Astrocyte (in vitro differentiated cells and primary cell): ENCODE results near the gene JAKMIP1. TPM values are rescaled to one million over a fixed set of nuclear protein-coding genes. Genes with fewer than 3 reads are reported as not detected.

Experiments used
- DNase-seq: peaks from one replicate; pipeline ENCODE4 v3.0.0-alpha.2; 2010; ENCODE audit warnings: low read depth
- FAIRE-seq: peaks from 2 replicates; lab custom pipeline; 2011; peaks lifted over from hg19 to GRCh38; lab: Jason Lieb, UNC
- H2AFZ ChIP-seq: 2 replicates; pipeline ENCODE4 v1.6.0; 2012; ENCODE audit warnings: low read depth, low read length, inconsistent platforms
- H3K27ac ChIP-seq: 2 replicates; pipeline ENCODE4 v1.5.1; 2011; ENCODE audit warnings: low read depth, low read length, inconsistent platforms
- H3K27me3 ChIP-seq: 2 replicates; pipeline ENCODE4 v1.6.0; 2011; ENCODE audit warnings: low read length, inconsistent platforms; ENCODE audit not compliant: insufficient read depth
- H3K36me3 ChIP-seq: 2 replicates; pipeline ENCODE4 v1.5.1; 2011; ENCODE audit warnings: low read length, inconsistent platforms; ENCODE audit not compliant: insufficient read depth
- H3K4me1 ChIP-seq: 2 replicates; pipeline ENCODE4 v1.5.1; 2011; ENCODE audit warnings: low read length, inconsistent platforms; ENCODE audit not compliant: insufficient read depth
- H3K4me2 ChIP-seq: 2 replicates; pipeline ENCODE4 v1.6.0; 2012; ENCODE audit warnings: low read length, inconsistent platforms
- H3K4me3 ChIP-seq: 2 replicates; pipeline ENCODE4 v1.5.1; 2011; ENCODE audit warnings: low read depth, mild to moderate bottlenecking, low read length, inconsistent platforms; ENCODE audit not compliant: insufficient read depth
- H3K79me2 ChIP-seq: 2 replicates; pipeline ENCODE4 v1.6.0; 2012; ENCODE audit warnings: mild to moderate bottlenecking, low read length, inconsistent platforms; ENCODE audit not compliant: insufficient read depth
- H3K9ac ChIP-seq: 2 replicates; pipeline ENCODE4 v1.6.0; 2012; ENCODE audit warnings: mild to moderate bottlenecking, low read length, inconsistent platforms
- H3K9me3 ChIP-seq: 2 replicates; pipeline ENCODE4 v1.5.1; 2012; ENCODE audit warnings: low read depth, mild to moderate bottlenecking, low read length, inconsistent platforms; ENCODE audit not compliant: insufficient read depth
- H4K20me1 ChIP-seq: 2 replicates; pipeline ENCODE4 v1.6.0; 2012; ENCODE audit warnings: low read length, inconsistent platforms; ENCODE audit not compliant: insufficient read depth
- H3K27ac Mint-ChIP-seq: one replicate; pipeline ENCODE4 v1.8.0; 2021; ENCODE audit warnings: mild to moderate bottlenecking, mixed read lengths; ENCODE audit not compliant: unreplicated experiment
- H3K27me3 Mint-ChIP-seq: one replicate; pipeline ENCODE4 v1.8.0; 2021; ENCODE audit warnings: low read depth, mixed read lengths; ENCODE audit not compliant: unreplicated experiment
- H3K36me3 Mint-ChIP-seq: one replicate; pipeline ENCODE4 v1.8.0; 2021; ENCODE audit warnings: low read depth, mixed read lengths; ENCODE audit not compliant: unreplicated experiment
- H3K4me1 Mint-ChIP-seq: one replicate; pipeline ENCODE4 v1.8.0; 2021; ENCODE audit warnings: low read depth, mixed read lengths; ENCODE audit not compliant: unreplicated experiment
- H3K4me3 Mint-ChIP-seq: one replicate; pipeline ENCODE4 v1.8.0; 2021; ENCODE audit warnings: mild to moderate bottlenecking, moderate library complexity, mixed read lengths; ENCODE audit not compliant: unreplicated experiment
- H3K9me3 Mint-ChIP-seq: one replicate; pipeline ENCODE4 v1.8.0; 2021; ENCODE audit warnings: mild to moderate bottlenecking, mixed read lengths; ENCODE audit not compliant: unreplicated experiment
- EZH2 ChIP-seq: IDR thresholded peaks from 2 replicates; pipeline ENCODE4 v1.6.1; 2012; ENCODE audit warnings: mild to moderate bottlenecking, low read length, inconsistent platforms; ENCODE audit not compliant: insufficient read depth
- total RNA-seq: library from RNA; stranded (reverse); gene quantifications from 2 replicates; pipeline ENCODE4 v1.2.1, GENCODE V29; 2021
- TF ChIP-seq, protein P1 (sequence below): IDR thresholded peaks from 2 replicates; pipeline ENCODE4 v1.5.1; 2011; ENCODE audit warnings: low read depth, mild to moderate bottlenecking, inconsistent platforms, low read length, moderate library complexity; ENCODE audit not compliant: insufficient read depth

Gene JAKMIP1
- total RNA-seq, 1 donor from 2014 or later, result 0.50 TPM

DNA sequence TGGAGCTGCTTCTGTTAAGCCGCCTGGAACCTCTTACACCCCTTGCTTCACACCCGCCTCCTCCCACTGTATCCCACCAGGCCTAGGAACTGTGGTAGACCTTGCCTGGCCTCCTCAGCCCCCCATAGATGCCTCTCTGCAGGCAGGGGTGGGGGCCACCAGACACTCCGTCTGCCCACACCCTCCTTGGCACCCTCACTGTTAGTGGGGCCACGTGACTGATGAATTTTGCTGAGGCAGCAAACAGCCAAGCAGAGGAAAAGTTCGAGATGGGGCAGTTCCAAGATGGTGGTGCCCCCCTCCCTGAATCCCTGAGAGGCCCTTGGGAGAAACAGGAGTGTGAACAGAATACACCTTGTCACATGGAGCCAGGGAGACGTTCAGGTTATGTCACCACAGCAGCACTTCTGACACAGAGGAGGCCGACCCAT, 141.0 kb downstream of the JAKMIP1 start:
- H3K27ac ChIP-seq, result no peak overlapping the region
- FAIRE-seq (no peak), DNase-seq (no peak)
- no peaks in the 10 kb centered on the region for H3K79me2 ChIP-seq
- Mint-ChIP-seq H3K27ac (no peak overlapping the region), H3K4me3 (no peak overlapping the region), H3K9me3 (peaks cover 34% of the 10 kb centered on the region), H3K4me1 (no peaks in the 10 kb centered on the region), H3K36me3 (peaks cover 6% of the 10 kb centered on the region), H3K27me3 (peaks cover 16% of the 10 kb centered on the region)
- H3K9ac ChIP-seq, result no peak overlapping the region
- TF ChIP-seq, protein P1, sequence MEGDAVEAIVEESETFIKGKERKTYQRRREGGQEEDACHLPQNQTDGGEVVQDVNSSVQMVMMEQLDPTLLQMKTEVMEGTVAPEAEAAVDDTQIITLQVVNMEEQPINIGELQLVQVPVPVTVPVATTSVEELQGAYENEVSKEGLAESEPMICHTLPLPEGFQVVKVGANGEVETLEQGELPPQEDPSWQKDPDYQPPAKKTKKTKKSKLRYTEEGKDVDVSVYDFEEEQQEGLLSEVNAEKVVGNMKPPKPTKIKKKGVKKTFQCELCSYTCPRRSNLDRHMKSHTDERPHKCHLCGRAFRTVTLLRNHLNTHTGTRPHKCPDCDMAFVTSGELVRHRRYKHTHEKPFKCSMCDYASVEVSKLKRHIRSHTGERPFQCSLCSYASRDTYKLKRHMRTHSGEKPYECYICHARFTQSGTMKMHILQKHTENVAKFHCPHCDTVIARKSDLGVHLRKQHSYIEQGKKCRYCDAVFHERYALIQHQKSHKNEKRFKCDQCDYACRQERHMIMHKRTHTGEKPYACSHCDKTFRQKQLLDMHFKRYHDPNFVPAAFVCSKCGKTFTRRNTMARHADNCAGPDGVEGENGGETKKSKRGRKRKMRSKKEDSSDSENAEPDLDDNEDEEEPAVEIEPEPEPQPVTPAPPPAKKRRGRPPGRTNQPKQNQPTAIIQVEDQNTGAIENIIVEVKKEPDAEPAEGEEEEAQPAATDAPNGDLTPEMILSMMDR, result no peak
- TF ChIP-seq EZH2, result no peak
- H3K4me2 ChIP-seq, result no peak overlapping the region
- H3K9me3 ChIP-seq, result peaks cover 29% of the 10 kb centered on the region
- H2AFZ ChIP-seq, result no peak overlapping the region
- H3K36me3 ChIP-seq, result no peaks in the 10 kb centered on the region
- H3K4me3 ChIP-seq, result no peak overlapping the region
- H4K20me1 ChIP-seq, result no peaks in the 10 kb centered on the region
- no peaks in the 10 kb centered on the region for H3K4me1 ChIP-seq
- H3K27me3 ChIP-seq, result no peaks in the 10 kb centered on the region

DNA sequence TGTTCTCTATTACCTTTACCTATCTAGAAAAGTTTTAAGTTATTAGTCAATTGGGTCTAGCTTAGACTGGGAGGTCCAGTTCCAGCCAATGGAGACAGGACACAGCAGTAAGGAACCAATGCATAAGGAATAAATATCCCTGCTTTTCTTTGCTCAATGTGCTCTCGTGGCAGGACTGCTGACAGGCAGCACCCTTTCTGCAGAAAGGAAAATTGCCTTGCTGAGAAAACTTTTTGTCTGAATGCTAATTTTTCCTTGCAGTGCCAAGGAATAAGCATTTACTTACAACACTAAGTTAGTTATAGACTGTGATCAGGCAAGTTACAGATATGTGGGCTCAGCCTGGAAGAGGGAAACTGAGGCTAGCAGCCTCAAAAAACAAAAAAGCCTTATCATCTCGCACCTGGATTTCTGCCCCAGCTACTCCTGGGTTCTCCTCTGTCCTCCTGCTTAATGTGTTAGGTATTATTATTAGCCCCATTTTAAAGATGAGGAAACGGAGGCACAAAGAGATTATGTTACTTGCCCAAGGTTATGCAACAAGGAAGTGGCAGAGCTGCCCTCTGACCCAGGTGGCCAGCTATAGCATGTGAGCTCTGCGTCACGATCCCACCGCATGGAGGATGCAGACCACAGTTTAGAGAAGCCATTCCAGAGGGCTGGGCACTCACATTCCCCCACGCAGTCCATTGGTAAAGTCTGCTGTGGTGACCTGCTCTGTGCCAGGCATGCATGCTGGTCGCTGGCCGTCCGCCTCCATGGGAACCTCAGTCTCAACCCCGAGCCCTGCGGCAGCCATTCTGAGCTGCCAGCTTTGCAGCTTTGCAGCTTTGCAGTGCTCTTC, 141.6 kb downstream of the JAKMIP1 start:
- FAIRE-seq (no peak), DNase-seq (no peak)
- H3K27ac ChIP-seq, result no peak overlapping the region
- Mint-ChIP-seq H3K27me3 (peaks cover 12% of the 10 kb centered on the region), H3K4me3 (no peak overlapping the region), H3K9me3 (peaks cover 34% of the 10 kb centered on the region), H3K27ac (no peak overlapping the region), H3K4me1 (no peaks in the 10 kb centered on the region), H3K36me3 (peaks cover 6% of the 10 kb centered on the region)
- no peaks in the 10 kb centered on the region for H3K36me3 ChIP-seq
- no peaks in the 10 kb centered on the region for H4K20me1 ChIP-seq
- no peaks in the 10 kb centered on the region for H3K79me2 ChIP-seq
- H3K27me3 ChIP-seq, result no peaks in the 10 kb centered on the region
- H3K9ac ChIP-seq, result no peak overlapping the region
- no peak for TF ChIP-seq EZH2
- TF ChIP-seq, protein P1, result no peak
- H3K4me1 ChIP-seq, result no peaks in the 10 kb centered on the region
- peaks cover 29% of the 10 kb centered on the region for H3K9me3 ChIP-seq
- no peak overlapping the region for H3K4me2 ChIP-seq
- no peak overlapping the region for H3K4me3 ChIP-seq
- H2AFZ ChIP-seq, result no peak overlapping the region
